HFF-Myc (cell line): Measurements from ENCODE around the gene BLOC1S3.
"Not testable (repeated sequence)": the region's sequence is repeated elsewhere in the genome, so short reads cannot be mapped to it uniquely, and the experiment has no call there.

Experiments used
- DNase-seq: peaks from one replicate; pipeline ENCODE4 v3.0.0-alpha.2; 2011; ENCODE audit warnings: low read depth; ENCODE audit errors: extremely low read depth
- H3K4me3 ChIP-seq: replicated peaks from 2 replicates; pipeline ENCODE4 v1.5.1; 2011; ENCODE audit warnings: low read depth, mild to moderate bottlenecking, control low read depth, low read length
- CTCF ChIP-seq: IDR thresholded peaks from 2 replicates; pipeline ENCODE4 v1.5.1; 2012; ENCODE audit warnings: mild to moderate bottlenecking, low read depth, low read length, control low read depth; ENCODE audit errors: missing control alignments

Gene BLOC1S3

GRCh38 chr19:45222724-45223123 lies 44.1 kb downstream of the BLOC1S3 start:
- DNase-seq, result no peak
- H3K4me3 ChIP-seq, result no peak overlapping the region
- no peak for TF ChIP-seq CTCF

- TF ChIP-seq CTCF, result no peak
- no peak overlapping the region for H3K4me3 ChIP-seq
- DNase-seq, result no peak
Measured at GRCh38 chr19:45223879-45224278, 45.3 kb downstream of the BLOC1S3 start.

GRCh38 chr19:45224645-45225044 lies 46.1 kb downstream of the BLOC1S3 start:
- no peak for DNase-seq
- no peak for TF ChIP-seq CTCF
- H3K4me3 ChIP-seq, result no peak overlapping the region

GRCh38 chr19:45229056-45229455 lies 50.5 kb downstream of the BLOC1S3 start:
- not testable (repeated sequence) for H3K4me3 ChIP-seq, DNase-seq
